Measurements from ENCODE around the gene RBM20.

GRCh38 chr10:110793886-110794285, 149.8 kb downstream of the RBM20 start:
- TF ChIP-seq, protein P1, sequence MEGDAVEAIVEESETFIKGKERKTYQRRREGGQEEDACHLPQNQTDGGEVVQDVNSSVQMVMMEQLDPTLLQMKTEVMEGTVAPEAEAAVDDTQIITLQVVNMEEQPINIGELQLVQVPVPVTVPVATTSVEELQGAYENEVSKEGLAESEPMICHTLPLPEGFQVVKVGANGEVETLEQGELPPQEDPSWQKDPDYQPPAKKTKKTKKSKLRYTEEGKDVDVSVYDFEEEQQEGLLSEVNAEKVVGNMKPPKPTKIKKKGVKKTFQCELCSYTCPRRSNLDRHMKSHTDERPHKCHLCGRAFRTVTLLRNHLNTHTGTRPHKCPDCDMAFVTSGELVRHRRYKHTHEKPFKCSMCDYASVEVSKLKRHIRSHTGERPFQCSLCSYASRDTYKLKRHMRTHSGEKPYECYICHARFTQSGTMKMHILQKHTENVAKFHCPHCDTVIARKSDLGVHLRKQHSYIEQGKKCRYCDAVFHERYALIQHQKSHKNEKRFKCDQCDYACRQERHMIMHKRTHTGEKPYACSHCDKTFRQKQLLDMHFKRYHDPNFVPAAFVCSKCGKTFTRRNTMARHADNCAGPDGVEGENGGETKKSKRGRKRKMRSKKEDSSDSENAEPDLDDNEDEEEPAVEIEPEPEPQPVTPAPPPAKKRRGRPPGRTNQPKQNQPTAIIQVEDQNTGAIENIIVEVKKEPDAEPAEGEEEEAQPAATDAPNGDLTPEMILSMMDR (IDR thresholded peaks at IDR 0.05; ENCODE audit: insufficient read depth, low read length) = no peak
- TF ChIP-seq REST (IDR thresholded peaks at IDR 0.05; ENCODE audit: insufficient replicate concordance, low read depth) (no peak), POLR2AphosphoS5 (IDR thresholded peaks at IDR 0.05; ENCODE audit: low read depth) (no peak)
